ENCODE results near the gene FBXW5.

FBXW5 gene

GRCh38 chr9:136952321-136952850 is 7.8 kb upstream of the FBXW5 start:
- no peak for DNase-seq
- in situ Hi-C loops (cut with MboI; ENCODE audit: low pct_unique_long_range_greater_than_20kb, low sequenced_read_pairs) = no loop called here

- DNase-seq = no peak
- in situ Hi-C loops (cut with MboI; ENCODE audit: low pct_unique_long_range_greater_than_20kb, low sequenced_read_pairs) = no loop called here
Observed at GRCh38 chr9:136951541-136952320, 7.2 kb upstream of the FBXW5 start, which contains the start of gene LCN12. LCN12 (plus strand) TSS chr9:136952273; CDS start chr9:136952328, 55 bp downstream.

- in situ Hi-C loops (cut with MboI; ENCODE audit: low pct_unique_long_range_greater_than_20kb, low sequenced_read_pairs) = no loop called here
- DNase-seq = no peak
Observed at GRCh38 chr9:136950656-136951276, 6.2 kb upstream of the FBXW5 start.

GRCh38 chr9:136949817-136950655 is 5.5 kb upstream of the FBXW5 start:
- in situ Hi-C loops (cut with MboI; ENCODE audit: low pct_unique_long_range_greater_than_20kb, low sequenced_read_pairs) = no loop called here
- peak; percentile 90 for DNase-seq

DNA sequence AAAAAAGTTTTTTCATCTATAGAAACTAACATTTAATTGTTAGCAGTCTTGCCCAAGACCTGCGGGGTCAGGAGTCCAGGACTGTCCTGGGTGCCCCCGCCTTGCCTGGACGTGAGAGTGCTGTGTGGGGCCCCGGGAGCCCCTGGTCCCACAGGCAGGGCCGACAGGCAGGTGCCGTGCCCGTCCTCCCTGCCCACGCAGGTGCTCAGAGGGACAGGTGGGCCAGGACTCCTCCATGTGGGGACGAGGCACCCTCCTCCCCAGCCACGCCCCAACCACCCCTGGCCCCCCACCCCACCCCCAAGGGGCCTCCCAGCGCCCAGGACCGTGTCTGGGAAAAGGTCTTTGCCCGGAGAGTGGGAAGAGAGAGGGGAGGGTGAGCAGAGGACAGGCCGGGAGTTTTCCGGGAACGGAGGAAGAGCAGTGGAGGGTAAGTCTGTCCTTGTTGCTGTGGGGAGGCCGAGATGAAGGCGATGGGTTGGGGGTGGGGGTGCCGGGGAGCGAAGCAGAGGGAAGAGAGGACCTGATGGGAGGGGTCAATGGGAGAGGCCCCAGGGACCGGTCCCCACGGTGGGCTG is 4.8 kb upstream of the FBXW5 start:
- in situ Hi-C loops (cut with MboI; ENCODE audit: low pct_unique_long_range_greater_than_20kb, low sequenced_read_pairs) = no loop called here
- DNase-seq = no peak

DNA sequence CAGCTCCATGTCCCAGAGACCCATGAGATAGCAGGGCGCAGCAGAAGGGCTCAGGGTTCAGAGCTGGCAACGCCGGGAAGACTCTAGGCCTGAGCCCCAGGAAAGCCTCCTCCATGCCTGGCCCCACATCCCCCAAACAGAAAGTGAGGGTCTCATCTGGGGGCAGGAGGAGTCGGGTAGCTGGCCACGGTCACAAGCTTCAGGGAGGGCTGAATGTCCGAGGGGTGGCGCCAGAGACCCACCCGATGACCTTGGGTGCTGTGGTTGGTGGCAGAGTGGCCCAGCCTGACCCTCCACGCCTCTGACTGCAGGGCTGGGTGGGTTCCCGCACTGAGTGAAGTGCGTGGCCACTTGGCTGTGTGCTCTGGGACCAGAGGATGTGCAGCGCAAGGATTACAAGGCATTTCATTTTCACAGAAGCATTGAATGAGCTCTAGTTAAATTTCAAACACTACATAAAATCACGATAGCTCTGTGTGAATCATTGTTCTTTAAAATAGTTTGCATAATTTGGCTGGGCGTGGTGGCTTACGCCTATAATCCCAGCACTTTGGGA is 3.5 kb upstream of the FBXW5 start:
- in situ Hi-C loops (cut with MboI; ENCODE audit: low pct_unique_long_range_greater_than_20kb, low sequenced_read_pairs) = no loop called here
- DNase-seq = peak; percentile 27

- in situ Hi-C loops (cut with MboI; ENCODE audit: low pct_unique_long_range_greater_than_20kb, low sequenced_read_pairs) = no loop called here
- no peak for DNase-seq
Observed at GRCh38 chr9:136947028-136947891, 2.7 kb upstream of the FBXW5 start.

DNA sequence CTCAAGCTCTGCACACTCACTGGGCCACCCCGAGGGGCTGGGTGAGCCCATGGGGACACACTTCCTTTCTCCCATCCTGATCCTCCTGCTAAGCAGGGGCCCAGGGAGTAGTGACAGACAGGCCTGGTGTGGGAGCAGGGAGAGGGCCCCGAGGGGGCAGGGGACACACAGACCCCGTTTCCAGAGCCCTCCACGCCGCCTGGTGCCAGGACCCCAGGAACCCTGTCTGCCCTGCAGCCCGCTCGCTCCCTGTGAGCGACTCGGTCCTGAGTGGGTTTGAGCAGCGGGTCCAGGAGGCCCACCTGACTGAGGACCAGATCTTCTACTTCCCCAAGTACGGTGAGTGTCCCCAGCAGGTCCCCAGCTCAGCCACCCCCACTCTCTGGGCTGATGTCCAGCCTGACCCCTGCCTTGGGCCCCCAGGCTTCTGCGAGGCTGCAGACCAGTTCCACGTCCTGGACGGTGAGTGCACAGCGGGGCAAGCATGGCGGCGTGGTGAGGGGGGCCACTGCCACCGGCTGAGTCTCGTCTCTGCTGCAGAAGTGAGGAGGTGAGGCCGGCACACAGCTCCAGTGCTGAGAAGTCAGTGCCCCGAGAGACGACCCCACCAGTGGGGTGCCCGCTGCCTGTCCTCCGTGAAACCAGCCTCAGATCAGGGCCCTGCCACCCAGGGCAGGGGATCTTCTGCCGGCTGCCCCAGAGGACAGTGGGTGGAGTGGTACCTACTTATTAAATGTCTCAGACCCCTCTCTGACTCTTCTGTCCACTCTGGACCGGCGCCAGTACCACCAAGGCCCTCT is 1.9 kb upstream of the FBXW5 start:
- in situ Hi-C loops (cut with MboI; ENCODE audit: low pct_unique_long_range_greater_than_20kb, low sequenced_read_pairs) = no loop called here
- DNase-seq = no peak

- in situ Hi-C loops (cut with MboI; ENCODE audit: low pct_unique_long_range_greater_than_20kb, low sequenced_read_pairs) = no loop called here
- DNase-seq = no peak
Observed at GRCh38 chr9:136945333-136946227, 1.0 kb upstream of the FBXW5 start.

- in situ Hi-C loops (cut with MboI; ENCODE audit: low pct_unique_long_range_greater_than_20kb, low sequenced_read_pairs) = no loop called here
- DNase-seq = peak; percentile 50
Observed at GRCh38 chr9:136944212-136944518, 373 bp downstream of the FBXW5 start.

- peak; percentile 38 for DNase-seq
- in situ Hi-C loops (cut with MboI; ENCODE audit: low pct_unique_long_range_greater_than_20kb, low sequenced_read_pairs) = no loop called here
Observed at GRCh38 chr9:136943291-136944211, 987 bp downstream of the FBXW5 start.

DNA sequence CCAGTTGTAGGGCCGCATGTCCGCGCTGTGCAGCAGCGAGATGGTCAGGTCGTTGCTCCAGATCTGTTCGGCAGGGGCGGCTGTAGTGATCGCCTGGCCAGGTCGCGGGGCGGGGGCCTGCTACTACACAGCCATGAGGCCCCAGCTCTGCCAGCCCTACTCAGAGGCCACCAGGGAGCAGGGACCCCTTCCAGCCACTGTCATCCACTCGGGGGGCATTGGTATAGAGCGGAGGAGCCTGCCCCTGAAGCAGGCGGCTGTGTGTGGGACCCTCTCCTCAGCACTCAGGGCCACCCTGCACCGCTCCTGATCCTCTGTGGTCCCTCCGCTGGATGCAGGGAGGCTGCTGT is 1.7 kb downstream of the FBXW5 start:
- in situ Hi-C loops (cut with MboI; ENCODE audit: low pct_unique_long_range_greater_than_20kb, low sequenced_read_pairs) = no loop called here
- no peak for DNase-seq

GRCh38 chr9:136942112-136942880 is 2.2 kb downstream of the FBXW5 start:
- DNase-seq = no peak
- in situ Hi-C loops (cut with MboI; ENCODE audit: low pct_unique_long_range_greater_than_20kb, low sequenced_read_pairs) = no loop called here

DNA sequence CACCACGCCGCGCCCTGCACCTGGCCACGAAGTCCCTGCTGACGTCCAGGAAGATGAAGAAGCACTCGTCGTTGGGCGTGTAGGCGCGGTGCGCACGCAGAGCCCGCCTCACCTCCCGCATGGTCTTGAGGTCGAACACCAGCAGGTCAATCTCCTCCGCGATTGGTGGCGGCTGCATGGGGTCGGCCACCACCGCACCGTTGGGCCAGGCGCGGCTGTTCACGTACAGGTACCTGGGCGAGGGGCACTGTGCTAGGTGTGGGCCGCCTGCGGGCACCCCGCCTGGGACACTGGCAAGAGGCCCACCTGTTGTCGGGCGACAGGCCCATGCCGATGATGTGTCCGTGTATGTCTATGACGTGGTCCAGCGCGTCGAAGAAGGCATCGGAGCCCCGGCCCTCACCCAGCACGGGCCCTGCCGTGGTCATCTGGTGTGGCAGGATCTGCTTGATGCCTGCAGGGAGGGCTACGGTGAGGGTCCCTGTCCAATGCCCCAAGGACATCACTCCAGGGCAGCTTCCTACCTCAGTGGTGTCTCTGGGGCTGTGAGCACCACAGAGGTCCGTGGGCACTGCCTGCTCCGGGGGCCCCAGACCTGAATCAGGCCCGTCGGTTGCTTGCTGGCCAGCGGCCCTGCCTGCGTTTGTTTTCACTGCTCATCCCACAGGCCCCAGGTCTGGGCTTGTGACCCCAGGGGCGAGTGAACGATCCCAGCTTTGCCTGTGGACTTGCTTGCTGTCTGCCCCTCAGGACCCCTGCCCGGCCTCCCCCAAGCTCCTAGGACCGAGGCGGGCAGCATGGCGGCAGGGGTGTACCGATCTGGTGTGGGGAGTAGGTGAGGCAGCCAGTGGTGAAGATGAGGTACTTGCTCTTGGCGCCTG is 3.1 kb downstream of the FBXW5 start:
- in situ Hi-C loops (cut with MboI; ENCODE audit: low pct_unique_long_range_greater_than_20kb, low sequenced_read_pairs) = no loop called here
- no peak for DNase-seq

Measured in KBM-7 (cell line).